GM12872 (cell line): ENCODE results near the gene FBXO4.

Experiments
- CTCF ChIP-seq: IDR thresholded peaks from 3 replicates; pipeline ENCODE4 v1.5.1; 2011; ENCODE audit warnings: low read depth, mild to moderate bottlenecking, low read length, moderate library complexity; ENCODE audit not compliant: insufficient read depth

The FBXO4 gene

GRCh38 chr5:41925555-41925951 is 472 bp downstream of the FBXO4 start:
- TF ChIP-seq CTCF: no peak

GRCh38 chr5:41927604-41928003 is 2.5 kb downstream of the FBXO4 start:
- no peak for TF ChIP-seq CTCF

- TF ChIP-seq CTCF: no peak
Measured at GRCh38 chr5:41929035-41929434, 4.0 kb downstream of the FBXO4 start.

DNA sequence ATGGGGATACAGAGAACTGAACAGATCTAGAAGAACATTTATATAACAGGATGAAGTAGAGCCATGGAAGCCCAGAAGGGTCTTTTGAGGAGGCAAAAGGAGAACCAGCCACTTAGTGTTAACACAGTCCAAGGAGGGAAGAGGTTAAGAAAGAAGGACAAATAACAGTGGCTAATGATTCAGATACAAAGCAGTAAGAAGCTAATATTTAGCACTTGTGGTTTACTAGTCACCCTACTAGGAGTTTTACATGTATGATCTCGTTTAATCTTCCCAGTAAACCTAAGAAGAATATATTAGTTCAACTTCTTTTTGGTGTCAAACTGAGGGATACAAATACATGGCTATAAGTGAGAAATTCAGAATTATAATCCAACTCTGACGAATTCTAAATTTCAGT is 7.7 kb downstream of the FBXO4 start:
- TF ChIP-seq CTCF: no peak

DNA sequence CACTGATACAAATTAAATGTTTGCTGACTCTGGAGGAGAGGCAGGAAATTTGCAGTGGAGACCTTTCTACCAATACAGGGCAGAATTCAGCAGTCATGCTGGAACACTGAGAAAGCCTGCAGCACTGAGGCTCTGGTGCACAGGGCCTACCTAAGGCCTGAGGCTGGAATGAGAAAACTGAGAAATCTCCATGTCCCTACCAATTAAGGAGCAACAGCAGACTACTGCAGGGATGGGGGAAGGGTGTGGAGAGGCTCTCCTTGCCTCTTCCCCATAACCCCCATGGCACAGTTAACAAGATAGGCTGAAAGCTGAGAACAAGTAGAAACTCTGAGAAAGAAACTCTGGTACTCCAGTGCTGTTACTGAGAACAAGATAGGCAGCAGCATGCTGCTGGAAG is 10.5 kb downstream of the FBXO4 start:
- TF ChIP-seq CTCF: no peak

- TF ChIP-seq CTCF: no peak
Measured at GRCh38 chr5:41940641-41941040, 15.6 kb downstream of the FBXO4 start.

GRCh38 chr5:41951224-41951623 is 26.1 kb downstream of the FBXO4 start:
- TF ChIP-seq CTCF: no peak

GRCh38 chr5:41954286-41954685 is 29.2 kb downstream of the FBXO4 start:
- no peak for TF ChIP-seq CTCF
